ENCODE measurements around the gene C5orf63.

The C5orf63 gene

DNA sequence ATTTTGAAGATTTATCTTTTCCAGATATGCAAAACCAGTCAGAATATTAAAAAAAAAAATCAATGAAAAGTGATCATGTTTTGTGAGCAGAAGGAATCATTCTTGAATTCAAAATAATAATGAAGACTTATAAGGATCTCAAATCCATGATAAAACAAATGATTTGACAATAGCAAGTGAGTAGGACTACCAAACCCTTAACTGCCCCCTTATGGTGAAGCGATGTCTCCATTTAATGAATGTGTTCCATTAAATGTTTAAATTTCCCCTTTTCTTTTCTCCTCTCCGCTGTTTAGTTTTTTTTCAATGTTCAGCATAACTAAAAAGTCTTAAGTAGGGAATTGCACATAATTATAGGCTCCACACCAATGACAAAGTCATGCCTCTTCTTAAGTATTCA lies 30.7 kb downstream of the C5orf63 start:
- TF ChIP-seq, protein P1, sequence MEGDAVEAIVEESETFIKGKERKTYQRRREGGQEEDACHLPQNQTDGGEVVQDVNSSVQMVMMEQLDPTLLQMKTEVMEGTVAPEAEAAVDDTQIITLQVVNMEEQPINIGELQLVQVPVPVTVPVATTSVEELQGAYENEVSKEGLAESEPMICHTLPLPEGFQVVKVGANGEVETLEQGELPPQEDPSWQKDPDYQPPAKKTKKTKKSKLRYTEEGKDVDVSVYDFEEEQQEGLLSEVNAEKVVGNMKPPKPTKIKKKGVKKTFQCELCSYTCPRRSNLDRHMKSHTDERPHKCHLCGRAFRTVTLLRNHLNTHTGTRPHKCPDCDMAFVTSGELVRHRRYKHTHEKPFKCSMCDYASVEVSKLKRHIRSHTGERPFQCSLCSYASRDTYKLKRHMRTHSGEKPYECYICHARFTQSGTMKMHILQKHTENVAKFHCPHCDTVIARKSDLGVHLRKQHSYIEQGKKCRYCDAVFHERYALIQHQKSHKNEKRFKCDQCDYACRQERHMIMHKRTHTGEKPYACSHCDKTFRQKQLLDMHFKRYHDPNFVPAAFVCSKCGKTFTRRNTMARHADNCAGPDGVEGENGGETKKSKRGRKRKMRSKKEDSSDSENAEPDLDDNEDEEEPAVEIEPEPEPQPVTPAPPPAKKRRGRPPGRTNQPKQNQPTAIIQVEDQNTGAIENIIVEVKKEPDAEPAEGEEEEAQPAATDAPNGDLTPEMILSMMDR (IDR thresholded peaks at IDR 0.05; ENCODE audit: low read depth, low read length) = peak; percentile 33
- no peaks in the 10 kb centered on the region for H3K9me3 ChIP-seq
- H3K4me1 ChIP-seq = no peaks in the 10 kb centered on the region
- no peak for DNase-seq
- no peak overlapping the region for H3K4me3 ChIP-seq (ENCODE audit: low read depth, low read length)
- H3K27me3 ChIP-seq = no peaks in the 10 kb centered on the region
- no peaks in the 10 kb centered on the region for H3K36me3 ChIP-seq

DNA sequence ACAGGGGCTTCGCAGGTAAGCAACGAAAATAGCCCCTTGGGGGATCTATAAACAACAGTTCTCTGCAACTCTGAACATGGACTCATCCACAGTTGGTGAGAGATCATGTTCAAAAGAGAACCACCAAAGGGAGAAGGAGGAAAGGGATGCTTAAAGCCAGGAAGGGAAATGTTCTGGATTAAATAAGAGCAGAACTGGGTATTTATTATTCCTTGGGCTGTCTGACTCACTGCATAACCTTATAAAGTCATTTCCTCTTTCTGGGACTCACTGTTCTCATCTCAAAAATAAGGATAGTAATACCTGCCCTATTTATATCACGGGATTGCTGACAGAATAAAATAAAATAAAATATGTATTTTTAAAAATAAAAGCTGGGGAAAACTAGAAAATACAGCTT lies 31.7 kb downstream of the C5orf63 start:
- H3K9me3 ChIP-seq = no peaks in the 10 kb centered on the region
- no peak for DNase-seq
- no peaks in the 10 kb centered on the region for H3K27me3 ChIP-seq
- no peaks in the 10 kb centered on the region for H3K36me3 ChIP-seq
- no peak overlapping the region for H3K4me3 ChIP-seq (ENCODE audit: low read depth, low read length)
- H3K4me1 ChIP-seq = no peaks in the 10 kb centered on the region
- TF ChIP-seq, protein P1 (IDR thresholded peaks at IDR 0.05; ENCODE audit: low read depth, low read length) = no peak

DNA sequence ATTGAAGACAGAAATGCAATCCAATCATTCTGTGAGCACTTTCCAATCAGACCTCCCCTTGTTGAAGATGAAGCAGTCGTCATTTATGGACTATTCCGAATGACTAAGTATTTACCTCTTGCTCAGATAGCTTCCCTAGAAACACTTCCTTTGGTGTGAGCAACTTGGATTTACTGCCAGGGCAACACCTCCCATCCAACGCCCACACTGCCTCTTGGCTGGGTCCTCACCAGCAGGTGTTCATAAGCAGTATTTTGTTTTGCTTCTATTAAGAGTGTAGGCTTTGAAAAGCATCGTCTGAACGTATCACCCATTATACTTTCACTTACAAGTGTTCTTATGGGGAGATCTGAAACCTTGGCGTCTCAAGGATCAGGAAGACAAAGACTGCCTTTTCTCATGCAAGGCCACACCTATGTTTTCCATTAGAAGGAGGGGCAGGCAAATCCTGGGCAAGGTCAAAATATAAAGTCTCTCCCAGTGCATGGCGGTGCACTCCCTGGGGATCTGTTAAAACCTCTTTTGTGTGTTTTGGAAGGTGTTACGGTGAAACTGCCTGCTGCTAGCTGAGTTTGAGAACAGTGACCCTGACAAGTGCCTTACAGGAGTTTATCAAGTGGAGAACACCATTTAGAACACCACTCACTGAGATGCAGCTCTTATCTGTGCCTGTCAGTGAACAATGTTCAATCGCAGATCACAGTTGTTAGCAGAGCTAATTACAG lies 32.3 kb downstream of the C5orf63 start:
- DNase-seq = no peak
- Histone ChIP-seq H3K4me1 (no peaks in the 10 kb centered on the region), H3K9me3 (no peaks in the 10 kb centered on the region), H3K4me3 (ENCODE audit: low read depth, low read length) (no peak overlapping the region), H3K36me3 (no peaks in the 10 kb centered on the region), H3K27me3 (no peaks in the 10 kb centered on the region)
- TF ChIP-seq, protein P1 (IDR thresholded peaks at IDR 0.05; ENCODE audit: low read depth, low read length) = no peak

DNA sequence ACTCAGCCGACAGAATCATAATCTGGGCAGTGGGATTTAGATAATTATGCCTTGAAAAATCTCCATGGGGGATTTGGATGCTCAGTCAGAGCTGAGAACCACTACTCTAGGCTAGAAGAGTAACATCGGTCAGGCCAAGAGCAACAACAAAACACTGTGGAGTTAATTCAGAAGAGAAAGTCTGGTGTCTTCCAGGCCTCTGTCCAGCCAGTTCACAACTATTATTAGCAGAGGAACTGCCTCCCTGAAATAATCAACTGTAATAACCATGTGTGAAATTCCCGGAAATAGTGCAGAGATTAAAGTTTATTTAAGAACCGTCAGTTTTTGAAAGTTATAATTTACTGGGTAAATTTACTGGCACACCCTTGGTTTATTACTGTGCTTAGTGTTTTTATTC lies 34.8 kb downstream of the C5orf63 start:
- TF ChIP-seq, protein P1 (IDR thresholded peaks at IDR 0.05; ENCODE audit: low read depth, low read length) = no peak
- Histone ChIP-seq H3K4me3 (ENCODE audit: low read depth, low read length) (no peak overlapping the region), H3K36me3 (no peaks in the 10 kb centered on the region), H3K4me1 (no peaks in the 10 kb centered on the region), H3K9me3 (no peaks in the 10 kb centered on the region), H3K27me3 (no peaks in the 10 kb centered on the region)
- no peak for DNase-seq

DNA sequence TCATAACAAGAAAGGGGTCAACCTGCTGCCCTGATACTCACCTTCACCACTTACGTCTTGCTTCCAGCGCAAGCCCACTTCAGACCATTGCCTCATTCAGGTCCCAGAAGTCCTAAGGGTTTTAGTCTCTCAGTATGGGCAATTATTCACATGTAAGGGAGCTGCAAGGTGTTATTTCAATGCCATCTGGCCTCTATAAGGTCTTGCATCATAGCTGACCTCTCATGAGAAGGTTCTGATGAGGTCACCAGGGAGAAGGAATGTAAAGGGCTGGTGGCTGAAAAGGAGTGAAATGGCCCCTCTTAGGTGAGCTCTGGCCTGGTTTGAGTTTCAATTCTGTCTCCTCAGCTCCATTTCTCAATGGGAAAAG lies 41.5 kb downstream of the C5orf63 start:
- DNase-seq = no peak
- TF ChIP-seq, protein P1 (IDR thresholded peaks at IDR 0.05; ENCODE audit: low read depth, low read length) = no peak
- Histone ChIP-seq H3K27me3 (no peaks in the 10 kb centered on the region), H3K9me3 (no peaks in the 10 kb centered on the region), H3K36me3 (no peaks in the 10 kb centered on the region), H3K4me3 (ENCODE audit: low read depth, low read length) (no peak overlapping the region), H3K4me1 (no peaks in the 10 kb centered on the region; the same call in 1 of the 2 replicates)

DNA sequence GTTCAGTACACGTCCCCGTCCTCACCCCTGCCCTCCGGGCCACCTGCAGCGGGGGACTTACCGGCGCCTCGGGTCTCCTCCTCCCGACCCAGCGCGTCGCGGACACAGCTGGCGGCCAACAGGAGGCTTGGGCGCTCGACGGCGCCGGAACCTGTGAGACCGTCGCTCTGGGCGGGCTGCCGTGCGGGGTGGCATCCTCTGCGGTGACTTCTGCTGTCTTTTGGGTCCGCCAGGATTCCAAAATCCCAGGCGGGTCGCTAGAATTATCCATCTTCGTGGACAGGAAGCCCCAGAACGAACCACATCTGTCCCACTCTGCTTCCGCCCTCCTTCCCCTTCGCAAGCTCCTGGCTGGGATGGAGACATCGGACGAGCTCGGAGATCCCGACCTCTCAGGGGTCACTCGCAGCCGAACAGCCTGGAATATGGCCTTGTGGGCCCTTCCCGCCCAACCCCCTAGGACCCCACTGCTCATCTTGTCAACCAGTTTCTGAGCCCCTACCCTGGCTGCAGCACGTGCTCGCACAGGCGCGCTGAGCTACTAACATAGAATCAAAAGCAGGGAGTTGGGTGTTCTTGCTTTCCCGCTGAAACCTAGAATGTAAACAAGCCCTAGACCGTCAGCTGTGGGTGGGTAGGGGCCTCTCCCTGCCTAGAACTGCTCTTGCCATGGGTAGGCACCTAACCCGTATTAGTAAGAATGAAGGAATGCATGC lies 42.0 kb downstream of the C5orf63 start:
- TF ChIP-seq, protein P1 (IDR thresholded peaks at IDR 0.05; ENCODE audit: low read depth, low read length) = no peak
- Histone ChIP-seq H3K36me3 (no peaks in the 10 kb centered on the region), H3K27me3 (no peaks in the 10 kb centered on the region), H3K9me3 (no peaks in the 10 kb centered on the region), H3K4me3 (ENCODE audit: low read depth, low read length) (peak overlapping the region; percentile 88), H3K4me1 (no peaks in the 10 kb centered on the region; the same call in 1 of the 2 replicates)
- peak; percentile 21 for DNase-seq
